ENCODE results near the gene TRIM41.

GRCh38 chr5:181187500-181188213, 35.4 kb upstream of the TRIM41 start:
- TF ChIP-seq, protein P1, sequence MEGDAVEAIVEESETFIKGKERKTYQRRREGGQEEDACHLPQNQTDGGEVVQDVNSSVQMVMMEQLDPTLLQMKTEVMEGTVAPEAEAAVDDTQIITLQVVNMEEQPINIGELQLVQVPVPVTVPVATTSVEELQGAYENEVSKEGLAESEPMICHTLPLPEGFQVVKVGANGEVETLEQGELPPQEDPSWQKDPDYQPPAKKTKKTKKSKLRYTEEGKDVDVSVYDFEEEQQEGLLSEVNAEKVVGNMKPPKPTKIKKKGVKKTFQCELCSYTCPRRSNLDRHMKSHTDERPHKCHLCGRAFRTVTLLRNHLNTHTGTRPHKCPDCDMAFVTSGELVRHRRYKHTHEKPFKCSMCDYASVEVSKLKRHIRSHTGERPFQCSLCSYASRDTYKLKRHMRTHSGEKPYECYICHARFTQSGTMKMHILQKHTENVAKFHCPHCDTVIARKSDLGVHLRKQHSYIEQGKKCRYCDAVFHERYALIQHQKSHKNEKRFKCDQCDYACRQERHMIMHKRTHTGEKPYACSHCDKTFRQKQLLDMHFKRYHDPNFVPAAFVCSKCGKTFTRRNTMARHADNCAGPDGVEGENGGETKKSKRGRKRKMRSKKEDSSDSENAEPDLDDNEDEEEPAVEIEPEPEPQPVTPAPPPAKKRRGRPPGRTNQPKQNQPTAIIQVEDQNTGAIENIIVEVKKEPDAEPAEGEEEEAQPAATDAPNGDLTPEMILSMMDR (IDR thresholded peaks at IDR 0.05; ENCODE audit: insufficient read depth, low read length, poor library complexity, severe bottlenecking): no peak
- no peak for TF ChIP-seq EZH2phosphoT487 (conservative IDR thresholded peaks at IDR 0.05; ENCODE audit: low read length)

All from SU-DHL-6 (cell line).